ENCODE data around the gene MICAL2.

GRCh38 chr11:12274558-12275197, 164.3 kb downstream of the MICAL2 start:
- TF ChIP-seq ZFP3 (CRISPR knock-in tag; IDR thresholded peaks at IDR 0.05) (no peak), PATZ1 (CRISPR knock-in tag; IDR thresholded peaks at IDR 0.05; ENCODE audit: borderline replicate concordance) (no peak), ISL1 (CRISPR knock-in tag; IDR thresholded peaks at IDR 0.05) (no peak), RARB (CRISPR knock-in tag; IDR thresholded peaks at IDR 0.05) (no peak), ZFP30 (CRISPR knock-in tag; IDR thresholded peaks at IDR 0.05) (no peak), ZNF70 (CRISPR knock-in tag; IDR thresholded peaks at IDR 0.05) (no peak), POU6F1 (CRISPR knock-in tag; IDR thresholded peaks at IDR 0.05; ENCODE audit: borderline replicate concordance, low read depth) (no peak), TSHZ2 (CRISPR knock-in tag; IDR thresholded peaks at IDR 0.05) (no peak), ZNF8 (CRISPR knock-in tag; IDR thresholded peaks at IDR 0.05) (no peak), PPARA (CRISPR knock-in tag; IDR thresholded peaks at IDR 0.05; ENCODE audit: borderline replicate concordance) (no peak), ARNTL (CRISPR knock-in tag; IDR thresholded peaks at IDR 0.05; ENCODE audit: borderline replicate concordance, low read depth) (no peak), CSRNP3 (CRISPR knock-in tag; IDR thresholded peaks at IDR 0.05) (no peak), BACH2 (CRISPR knock-in tag; IDR thresholded peaks at IDR 0.05; ENCODE audit: borderline replicate concordance) (no peak)
